CD8-positive, alpha-beta memory T cell (primary cell): ENCODE results near the gene CLDN9. TPM values are rescaled to one million over a fixed set of nuclear protein-coding genes. Genes with fewer than 3 reads are reported as not detected.

Experiments
- CTCF ChIA-PET: fragments of 350-600 bp; sonication (Branson Sonifier 250); formaldehyde crosslinking; loops from one replicate; lab custom pipeline; 2021; ENCODE audit warnings: antibody characterized with exemption; lab: Charles Lee
- POLR2A ChIA-PET: fragments of 350-600 bp; sonication (Branson Sonifier 250); formaldehyde crosslinking; loops from one replicate; lab custom pipeline; 2021; ENCODE audit warnings: antibody characterized with exemption; lab: Charles Lee
- DNase-seq, 5 donors: peaks; one replicate each; pipeline versions ENCODE4 v3.0.0 to v3.0.0-alpha.2; 2020 to 2022; ENCODE audit warnings: mixed read lengths in 1 of 5
- H3K27ac ChIP-seq: one replicate; pipeline ENCODE4 v1.7.0; 2013; ENCODE audit warnings: low read depth, mild to moderate bottlenecking, low read length, moderate library complexity
- H3K27me3 ChIP-seq: 2 replicates; pipeline ENCODE4 v1.7.0; 2013; ENCODE audit warnings: low read length, mild to moderate bottlenecking; ENCODE audit not compliant: insufficient read depth, poor library complexity, severe bottlenecking
- H3K36me3 ChIP-seq: 2 replicates; pipeline ENCODE4 v1.7.0; 2013; ENCODE audit warnings: mild to moderate bottlenecking, low read length, moderate library complexity; ENCODE audit not compliant: insufficient read depth
- H3K4me1 ChIP-seq: 2 replicates; pipeline ENCODE4 v1.7.0; 2013; ENCODE audit warnings: mild to moderate bottlenecking, low read length, moderate library complexity; ENCODE audit not compliant: insufficient read depth
- H3K4me3 ChIP-seq: 2 replicates; pipeline ENCODE4 v1.7.0; 2013; ENCODE audit warnings: mild to moderate bottlenecking, low read length
- H3K9me3 ChIP-seq: 2 replicates; pipeline ENCODE4 v1.7.0; 2013; ENCODE audit warnings: mild to moderate bottlenecking, low read length
- H3K27ac Mint-ChIP-seq, 8 donors: one replicate each; pipeline ENCODE4 v1.8.0; 2020 to 2021; ENCODE audit warnings: mixed read lengths in 8 of 8, mild to moderate bottlenecking in 6 of 8, inconsistent platforms in 3 of 8, moderate library complexity in 3 of 8
- H3K27me3 Mint-ChIP-seq, 2 donors: one replicate each; pipeline ENCODE4 v1.8.0; 2020 to 2021; ENCODE audit warnings: mixed read lengths in 2 of 2, mild to moderate bottlenecking in 1 of 2, moderate library complexity in 1 of 2
- H3K36me3 Mint-ChIP-seq, 3 donors: one replicate each; pipeline ENCODE4 v1.8.0; 2020 to 2021; ENCODE audit warnings: mixed read lengths in 3 of 3, inconsistent platforms in 1 of 3, mild to moderate bottlenecking in 1 of 3
- H3K4me1 Mint-ChIP-seq, 3 donors: one replicate each; pipeline ENCODE4 v1.8.0; 2020 to 2021; ENCODE audit warnings: mixed read lengths in 3 of 3, inconsistent platforms in 1 of 3, mild to moderate bottlenecking in 1 of 3
- H3K4me3 Mint-ChIP-seq, 7 donors: one replicate each; pipeline ENCODE4 v1.8.0; 2020 to 2021; ENCODE audit warnings: mixed read lengths in 7 of 7, mild to moderate bottlenecking in 6 of 7, moderate library complexity in 4 of 7, inconsistent platforms in 2 of 7
- H3K9me3 Mint-ChIP-seq, 5 donors: one replicate each; pipeline ENCODE4 v1.8.0; 2020 to 2022; ENCODE audit warnings: mixed read lengths in 5 of 5, mild to moderate bottlenecking in 3 of 5, moderate library complexity in 2 of 5, inconsistent platforms in 1 of 5
- polyA plus RNA-seq: library from polyadenylated mRNA; unstranded; fragments of 300-500 nt; fragmentation: Illumina TruSeq; gene quantifications from one replicate; pipeline ENCODE4 v1.2.3, GENCODE V29; 2021
- total RNA-seq, 2 experiments: library from RNA; stranded (reverse); gene quantifications; one replicate each; pipeline ENCODE4 v1.2.3, GENCODE V29; 2021

CLDN9 gene
- total and polyA plus RNA-seq, 3 experiments from 2014 or later = not detected

DNA sequence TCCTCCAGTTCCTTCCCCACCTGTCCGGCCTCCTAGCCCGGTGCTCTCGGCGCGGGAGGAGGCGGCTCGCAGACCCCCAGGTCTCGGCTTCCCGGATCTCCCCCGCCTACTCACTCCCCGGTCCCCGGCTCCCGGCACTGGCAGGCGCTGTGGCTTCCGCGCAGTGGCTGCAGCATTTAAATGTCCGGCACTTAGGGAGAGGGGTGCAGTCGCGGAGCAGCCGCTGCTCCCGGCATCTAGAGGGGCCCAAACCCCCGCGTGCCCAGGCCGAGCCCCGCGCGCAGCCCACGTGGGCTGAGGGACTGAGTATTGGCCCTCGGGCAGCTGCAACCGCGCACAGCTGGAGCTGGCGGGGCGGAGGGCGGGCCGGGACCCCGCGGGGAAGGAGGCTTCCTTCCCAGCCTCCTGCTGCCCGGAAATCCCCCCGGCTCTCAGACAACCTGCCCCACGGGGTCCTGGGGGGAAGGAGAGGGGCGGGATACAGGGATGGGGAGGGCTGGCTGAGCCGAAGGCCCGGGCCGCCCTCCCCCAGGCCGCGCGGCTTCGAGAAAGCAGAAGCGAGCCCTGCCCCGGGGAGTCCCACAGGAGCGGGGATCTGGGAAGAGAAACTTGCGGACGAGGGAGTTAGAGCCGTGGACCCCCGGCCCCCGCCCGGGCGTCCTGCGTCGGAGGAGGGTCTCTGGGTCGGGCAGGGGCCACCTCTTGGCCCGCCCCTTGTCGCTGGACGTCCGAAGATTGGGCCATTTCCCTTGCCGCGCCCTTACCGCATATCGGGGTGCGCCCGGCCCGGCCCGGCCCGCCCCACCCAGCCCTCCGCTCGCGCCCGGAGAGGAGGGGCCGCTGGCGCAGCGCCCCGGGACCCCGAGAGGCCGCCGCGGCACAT is 33.3 kb downstream of the CLDN9 start, which contains the start of gene MMP25:
Gene MMP25, plus strand, starts transcription at position 804 of the 883 bp plus-strand sequence. CDS start 357 bp downstream, outside the sequence.
- H3K4me1 Mint-ChIP-seq = peaks cover 16 to 40% (median 31%) of the 10 kb centered on the region in 3 donors
- DNase-seq = no peak
- peak within 1 kb of the TSS in 5 of 8 donors; percentile 36 to 94 (median 42) for H3K27ac Mint-ChIP-seq
- Histone ChIP-seq H3K27ac (no peak within 1 kb of the TSS), H3K4me3 (peak within 1 kb of the TSS; percentile 51), H3K36me3 (no peaks in the 10 kb centered on the region), H3K9me3 (no peaks in the 10 kb centered on the region), H3K4me1 (peaks cover 27% of the 10 kb centered on the region), H3K27me3 (peaks cover 43% of the 10 kb centered on the region)
- peak within 1 kb of the TSS; percentile 56 to 89 (median 83) for H3K4me3 Mint-ChIP-seq
- CTCF ChIA-PET = interaction anchor here (0.7 to 9.7 kb wide), 6 partner anchors 11 to 84 kb away, joined by 3 to 119 read pairs (median 6); no protein-coding TSS in a partner anchor
- H3K36me3 Mint-ChIP-seq = no peaks in the 10 kb centered on the region
- POLR2A ChIA-PET = interaction anchor here (0.6 to 1.4 kb wide), 5 partner anchors 11 to 166 kb away, joined by 3 to 6 read pairs (median 5); no protein-coding TSS in a partner anchor
- H3K9me3 Mint-ChIP-seq = no peaks in the 10 kb centered on the region
- peaks cover 13 to 34% of the 10 kb centered on the region in 2 donors for H3K27me3 Mint-ChIP-seq

GRCh38 chr16:3046641-3047386 is 34.1 kb downstream of the CLDN9 start:
- Mint-ChIP-seq H3K4me3 (peak overlapping the region; percentile 39 to 78 (median 63)), H3K27ac (peak overlapping the region in 2 of 8 donors; percentile 38 to 94), H3K9me3 (no peaks in the 10 kb centered on the region), H3K4me1 (peaks cover 16 to 46% (median 36%) of the 10 kb centered on the region in 3 donors), H3K36me3 (no peaks in the 10 kb centered on the region), H3K27me3 (peaks cover 13 to 34% of the 10 kb centered on the region in 2 donors)
- Histone ChIP-seq H3K27me3 (peaks cover 37% of the 10 kb centered on the region), H3K9me3 (no peaks in the 10 kb centered on the region), H3K36me3 (no peaks in the 10 kb centered on the region), H3K4me1 (peaks cover 27% of the 10 kb centered on the region), H3K27ac (no peak overlapping the region), H3K4me3 (no peak overlapping the region)
- ChIA-PET POLR2A (interaction anchor here (1.1 to 2.7 kb wide), 3 partner anchors 12 to 27 kb away, joined by 3 to 9 read pairs (median 4); partner anchors contain the start of gene TNFRSF12A), CTCF (interaction anchor here (1.4 to 6.3 kb wide), 4 partner anchors 12 to 82 kb away, joined by 3 to 94 read pairs (median 26); no protein-coding TSS in a partner anchor)
- DNase-seq = no peak

- no peaks in the 10 kb centered on the region for H3K36me3 ChIP-seq
- Mint-ChIP-seq H3K36me3 (peaks cover 0 to 3% (median 0%) of the 10 kb centered on the region in 3 donors), H3K4me3 (peak overlapping the region in 5 of 7 donors; percentile 50 to 66 (median 63)), H3K27me3 (peaks cover 13 to 30% of the 10 kb centered on the region in 2 donors), H3K4me1 (peaks cover 20 to 50% (median 39%) of the 10 kb centered on the region in 3 donors), H3K9me3 (no peaks in the 10 kb centered on the region), H3K27ac (no peak overlapping the region)
- no peak overlapping the region for H3K27ac ChIP-seq
- H3K9me3 ChIP-seq = no peaks in the 10 kb centered on the region
- ChIA-PET CTCF (interaction anchor here (1.2 to 6.3 kb wide), 6 partner anchors 11 to 85 kb away, joined by 3 to 94 read pairs (median 12); no protein-coding TSS in a partner anchor), POLR2A (interaction anchor here (0.8 to 2.7 kb wide), 5 partner anchors 11 to 80 kb away, joined by 3 to 9 read pairs (median 8); partner anchors contain the start of gene TNFRSF12A)
- H3K27me3 ChIP-seq = peaks cover 36% of the 10 kb centered on the region
- H3K4me1 ChIP-seq = peaks cover 27% of the 10 kb centered on the region
- no peak overlapping the region for H3K4me3 ChIP-seq
- DNase-seq = no peak
Observed at GRCh38 chr16:3047387-3047720, 34.6 kb downstream of the CLDN9 start.

DNA sequence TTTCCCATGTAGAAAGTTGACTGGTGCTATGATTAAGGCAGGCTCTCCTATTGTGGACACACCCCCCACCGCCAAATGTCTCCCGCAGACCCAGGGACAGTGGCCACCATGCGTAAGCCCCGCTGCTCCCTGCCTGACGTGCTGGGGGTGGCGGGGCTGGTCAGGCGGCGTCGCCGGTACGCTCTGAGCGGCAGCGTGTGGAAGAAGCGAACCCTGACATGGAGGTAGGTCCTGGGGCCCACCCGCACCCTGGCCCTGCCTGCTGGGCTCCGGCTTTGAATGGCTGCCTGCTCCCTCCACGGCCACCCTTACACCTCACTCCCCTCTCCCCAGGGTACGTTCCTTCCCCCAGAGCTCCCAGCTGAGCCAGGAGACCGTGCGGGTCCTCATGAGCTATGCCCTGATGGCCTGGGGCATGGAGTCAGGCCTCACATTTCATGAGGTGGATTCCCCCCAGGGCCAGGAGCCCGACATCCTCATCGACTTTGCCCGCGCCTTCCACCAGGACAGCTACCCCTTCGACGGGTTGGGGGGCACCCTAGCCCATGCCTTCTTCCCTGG is 37.3 kb downstream of the CLDN9 start:
- H3K9me3 Mint-ChIP-seq = no peaks in the 10 kb centered on the region
- H3K4me1 Mint-ChIP-seq = peaks cover 28 to 62% (median 48%) of the 10 kb centered on the region in 3 donors
- H3K36me3 Mint-ChIP-seq = peaks cover 0 to 15% (median 6%) of the 10 kb centered on the region in 3 donors
- Histone ChIP-seq H3K9me3 (no peaks in the 10 kb centered on the region), H3K36me3 (no peaks in the 10 kb centered on the region), H3K4me3 (no peak overlapping the region), H3K27ac (no peak overlapping the region), H3K4me1 (peaks cover 25% of the 10 kb centered on the region), H3K27me3 (peaks cover 11% of the 10 kb centered on the region)
- ChIA-PET CTCF (interaction anchor here (0.6 to 6.3 kb wide), 5 partner anchors 9 to 79 kb away, joined by 3 to 94 read pairs (median 21); no protein-coding TSS in a partner anchor), POLR2A (interaction anchor here (1.0 to 2.7 kb wide), 4 partner anchors 9 to 81 kb away, joined by 3 to 9 read pairs (median 4); no protein-coding TSS in a partner anchor)
- H3K27ac Mint-ChIP-seq = peak overlapping the region in 1 of 8 donors; percentile 31
- H3K4me3 Mint-ChIP-seq = peak overlapping the region in 1 of 7 donors; percentile 58
- no peak for DNase-seq
- peaks cover 3 to 8% of the 10 kb centered on the region in 2 donors for H3K27me3 Mint-ChIP-seq

- Mint-ChIP-seq H3K9me3 (no peaks in the 10 kb centered on the region), H3K27ac (peak overlapping the region in 1 of 8 donors; percentile 31), H3K4me1 (peaks cover 29 to 62% (median 48%) of the 10 kb centered on the region in 3 donors), H3K4me3 (peak overlapping the region in 2 of 7 donors; percentile 8 to 58), H3K36me3 (peaks cover 0 to 20% (median 6%) of the 10 kb centered on the region in 3 donors), H3K27me3 (peaks cover under 1 to 3% of the 10 kb centered on the region in 2 donors)
- Histone ChIP-seq H3K4me3 (no peak overlapping the region), H3K4me1 (peaks cover 25% of the 10 kb centered on the region), H3K9me3 (no peaks in the 10 kb centered on the region), H3K36me3 (no peaks in the 10 kb centered on the region), H3K27me3 (peaks cover 7% of the 10 kb centered on the region), H3K27ac (no peak overlapping the region)
- ChIA-PET POLR2A (interaction anchor here (1.2 kb wide), 1 partner anchor 8 kb away, joined by 4 read pairs; no protein-coding TSS in a partner anchor), CTCF (interaction anchor here (1.8 to 6.3 kb wide), 3 partner anchors 8 to 79 kb away, joined by 5 to 94 read pairs (median 31); no protein-coding TSS in a partner anchor)
- no peak for DNase-seq
Observed at GRCh38 chr16:3050487-3050886, 37.8 kb downstream of the CLDN9 start.

DNA sequence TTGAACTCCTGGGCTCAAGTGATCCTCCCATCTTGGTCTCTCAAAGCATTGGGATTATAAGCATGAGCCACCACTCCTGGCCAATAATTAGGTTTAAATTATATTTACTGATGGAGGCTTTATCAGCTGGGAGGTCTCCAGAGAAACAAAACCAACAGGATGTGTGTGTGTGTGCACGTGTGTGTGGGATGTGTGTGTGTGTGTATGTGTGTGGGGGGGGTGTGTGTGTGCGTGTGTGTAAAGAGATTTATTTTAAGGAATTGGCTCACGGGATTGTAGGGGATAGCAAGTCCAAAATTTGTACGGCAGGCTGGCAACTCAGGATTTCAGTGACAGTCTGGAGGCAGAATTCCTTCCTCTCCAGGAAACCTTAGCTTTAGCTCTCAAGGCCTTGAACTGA is 38.3 kb downstream of the CLDN9 start:
- no peak overlapping the region for H3K4me3 Mint-ChIP-seq
- no peak overlapping the region for H3K27ac ChIP-seq
- H3K27me3 ChIP-seq = peaks cover 7% of the 10 kb centered on the region
- peaks cover 0 to 2% of the 10 kb centered on the region in 2 donors for H3K27me3 Mint-ChIP-seq
- peaks cover 32 to 64% (median 53%) of the 10 kb centered on the region in 3 donors for H3K4me1 Mint-ChIP-seq
- ChIA-PET POLR2A (interaction anchor here (0.6 kb wide), 1 partner anchor 79 kb away, joined by 3 read pairs; no protein-coding TSS in a partner anchor), CTCF (interaction anchor here (1.2 to 6.3 kb wide), 4 partner anchors 9 to 78 kb away, joined by 3 to 94 read pairs (median 4); no protein-coding TSS in a partner anchor)
- H3K9me3 Mint-ChIP-seq = no peaks in the 10 kb centered on the region
- peaks cover 25% of the 10 kb centered on the region for H3K4me1 ChIP-seq
- H3K9me3 ChIP-seq = no peaks in the 10 kb centered on the region
- H3K36me3 Mint-ChIP-seq = peaks cover 0 to 22% (median 6%) of the 10 kb centered on the region in 3 donors
- DNase-seq = no peak
- H3K36me3 ChIP-seq = no peaks in the 10 kb centered on the region
- H3K4me3 ChIP-seq = no peak overlapping the region
- peak overlapping the region in 1 of 8 donors; percentile 25 for H3K27ac Mint-ChIP-seq
